Panc1 (cell line): Measurements from ENCODE around the gene UTRN. TPM values are rescaled to one million over a fixed set of nuclear protein-coding genes. Genes with fewer than 3 reads are reported as not detected.

Experiments used
- ATAC-seq: fragments of 200-7000 bp; cut with Tn5 transposase; 2 replicates; pipeline ENCODE4 v1.9.1; 2020; ENCODE audit warnings: mild to moderate bottlenecking, moderate library complexity
- BruUV-seq: library from RNA; stranded (reverse); fragments of 400-500 nt; replicated peaks from 2 replicates; lab custom pipeline; 2021; lab: Mats Ljungman, UMichigan
- CTCF ChIA-PET: fragments of 300-600 bp; sonication (Branson Sonifier 250); formaldehyde crosslinking; loops from one replicate; lab custom pipeline; 2022; ENCODE audit warnings: antibody characterized with exemption; lab: Charles Lee
- POLR2A ChIA-PET: fragments of 300-600 bp; sonication (Branson Sonifier 250); formaldehyde crosslinking; loops from one replicate; lab custom pipeline; 2022; ENCODE audit warnings: antibody characterized with exemption; lab: Charles Lee
- DNase-seq: peaks from one replicate; pipeline ENCODE4 v3.0.0-alpha.2; 2010; ENCODE audit warnings: low read depth, low spot score
- H3K27ac ChIP-seq: 2 replicates; pipeline ENCODE4 v1.5.1; 2011; ENCODE audit warnings: mild to moderate bottlenecking, low read length, inconsistent platforms
- H3K27me3 ChIP-seq: fragments of 200-500 bp; sonication (Bioruptor generic); 2 replicates; pipeline ENCODE4 v1.6.0; 2014; ENCODE audit warnings: low read length, inconsistent platforms; ENCODE audit not compliant: control insufficient read depth, insufficient read depth
- H3K36me3 ChIP-seq: fragments of 200-500 bp; sonication (Bioruptor generic); 2 replicates; pipeline ENCODE4 v1.5.1; 2014; ENCODE audit warnings: inconsistent platforms, mild to moderate bottlenecking, low read length, moderate library complexity; ENCODE audit not compliant: control insufficient read depth, insufficient read depth
- H3K4me1 ChIP-seq: 2 replicates; pipeline ENCODE4 v1.5.1; 2011; ENCODE audit warnings: inconsistent platforms, mild to moderate bottlenecking, low read length, moderate library complexity; ENCODE audit not compliant: control insufficient read depth, insufficient read depth
- H3K4me3 ChIP-seq, 2 experiments: 2 replicates each; pipeline ENCODE4 v1.5.1; 2011 to 2012; ENCODE audit warnings: low read depth in 2 of 2, low read length in 2 of 2, mild to moderate bottlenecking in 2 of 2, inconsistent platforms in 1 of 2, moderate library complexity in 1 of 2
- H3K9me3 ChIP-seq: fragments of 200-500 bp; sonication (Bioruptor generic); 2 replicates; pipeline ENCODE4 v1.5.1; 2014; ENCODE audit warnings: low read depth, mild to moderate bottlenecking, inconsistent platforms, low read length, moderate library complexity; ENCODE audit not compliant: control insufficient read depth, insufficient read depth
- POLR2AphosphoS5 ChIP-seq: IDR thresholded peaks from 2 replicates; pipeline ENCODE4 v1.6.1; 2012; ENCODE audit warnings: mild to moderate bottlenecking, low read depth, low read length, moderate library complexity
- SIN3A ChIP-seq: IDR thresholded peaks from 2 replicates; pipeline ENCODE4 v1.6.1; 2012; ENCODE audit warnings: low read depth, mild to moderate bottlenecking, low read length, moderate library complexity, borderline replicate concordance; ENCODE audit not compliant: insufficient read depth
- TCF7L2 ChIP-seq: IDR thresholded peaks from 2 replicates; pipeline ENCODE4 v1.6.1; 2011; ENCODE audit warnings: mild to moderate bottlenecking, low read depth, low read length, inconsistent platforms
- in situ Hi-C: cut with HindIII; loops from 2 replicates; pipeline ENCODE4 v1.10.0; 2016; ENCODE audit warnings: low sequenced_read_pairs, low pct_unique_long_range_greater_than_20kb
- intact Hi-C: fragments of 100-400 bp; cut with micrococcal nuclease; formaldehyde crosslinking; loops from one replicate; pipeline ENCODE4 v1.10.0; 2022; ENCODE audit not compliant: unreplicated experiment
- total RNA-seq: library from RNA; stranded (reverse); gene quantifications from one replicate; pipeline ENCODE4 v1.2.1, GENCODE V29; 2021; ENCODE audit not compliant: unreplicated experiment
- TF ChIP-seq, protein P1 (sequence below), 2 experiments: IDR thresholded peaks; 2 replicates each; pipeline ENCODE4 v1.6.1; 2011 to 2012; ENCODE audit warnings: low read depth in 2 of 2, control low read depth in 1 of 2, low read length in 1 of 2, mild to moderate bottlenecking in 1 of 2, moderate library complexity in 1 of 2; ENCODE audit not compliant: insufficient read depth in 1 of 2
- TF ChIP-seq, protein P2 (sequence below): fragments of 450-650 bp; IDR thresholded peaks from 2 replicates; pipeline ENCODE4 v1.5.1; 2017; ENCODE audit warnings: mild to moderate bottlenecking

UTRN gene
- total RNA-seq, 1 experiment from 2014 or later, result 122 TPM

DNA sequence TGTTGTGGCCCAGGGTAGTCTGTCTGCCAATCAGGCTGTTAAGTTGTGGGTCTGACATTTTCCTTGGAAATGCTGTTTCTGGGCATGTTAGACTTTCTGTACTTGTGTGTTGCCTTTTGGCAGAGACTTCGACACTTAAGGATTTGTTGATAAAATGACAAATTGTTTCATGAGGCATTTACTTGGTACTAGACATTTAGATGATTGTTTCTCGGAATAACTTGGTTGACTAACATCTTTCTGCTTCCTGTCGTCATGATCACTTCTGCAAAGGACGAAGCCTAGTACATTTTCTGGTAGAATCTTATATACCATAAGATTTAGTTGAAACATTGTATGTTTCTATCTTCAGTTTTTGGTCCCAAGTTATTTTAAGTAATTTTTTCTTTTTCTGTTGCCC is 34.1 kb downstream of the UTRN start:
- POLR2A ChIA-PET, result interaction anchor here (0.7 kb wide), 1 partner anchor 58 kb away, joined by 3 read pairs; no protein-coding TSS in a partner anchor
- TF ChIP-seq SIN3A (no peak), POLR2AphosphoS5 (no peak), TCF7L2 (no peak)
- TF ChIP-seq, protein P1, sequence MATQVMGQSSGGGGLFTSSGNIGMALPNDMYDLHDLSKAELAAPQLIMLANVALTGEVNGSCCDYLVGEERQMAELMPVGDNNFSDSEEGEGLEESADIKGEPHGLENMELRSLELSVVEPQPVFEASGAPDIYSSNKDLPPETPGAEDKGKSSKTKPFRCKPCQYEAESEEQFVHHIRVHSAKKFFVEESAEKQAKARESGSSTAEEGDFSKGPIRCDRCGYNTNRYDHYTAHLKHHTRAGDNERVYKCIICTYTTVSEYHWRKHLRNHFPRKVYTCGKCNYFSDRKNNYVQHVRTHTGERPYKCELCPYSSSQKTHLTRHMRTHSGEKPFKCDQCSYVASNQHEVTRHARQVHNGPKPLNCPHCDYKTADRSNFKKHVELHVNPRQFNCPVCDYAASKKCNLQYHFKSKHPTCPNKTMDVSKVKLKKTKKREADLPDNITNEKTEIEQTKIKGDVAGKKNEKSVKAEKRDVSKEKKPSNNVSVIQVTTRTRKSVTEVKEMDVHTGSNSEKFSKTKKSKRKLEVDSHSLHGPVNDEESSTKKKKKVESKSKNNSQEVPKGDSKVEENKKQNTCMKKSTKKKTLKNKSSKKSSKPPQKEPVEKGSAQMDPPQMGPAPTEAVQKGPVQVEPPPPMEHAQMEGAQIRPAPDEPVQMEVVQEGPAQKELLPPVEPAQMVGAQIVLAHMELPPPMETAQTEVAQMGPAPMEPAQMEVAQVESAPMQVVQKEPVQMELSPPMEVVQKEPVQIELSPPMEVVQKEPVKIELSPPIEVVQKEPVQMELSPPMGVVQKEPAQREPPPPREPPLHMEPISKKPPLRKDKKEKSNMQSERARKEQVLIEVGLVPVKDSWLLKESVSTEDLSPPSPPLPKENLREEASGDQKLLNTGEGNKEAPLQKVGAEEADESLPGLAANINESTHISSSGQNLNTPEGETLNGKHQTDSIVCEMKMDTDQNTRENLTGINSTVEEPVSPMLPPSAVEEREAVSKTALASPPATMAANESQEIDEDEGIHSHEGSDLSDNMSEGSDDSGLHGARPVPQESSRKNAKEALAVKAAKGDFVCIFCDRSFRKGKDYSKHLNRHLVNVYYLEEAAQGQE (IDR thresholded peaks at IDR 0.05; ENCODE audit: insufficient read depth in 1 of 2, low read depth in 2 of 2, low read length in 1 of 2), result no peak
- TF ChIP-seq, protein P2, sequence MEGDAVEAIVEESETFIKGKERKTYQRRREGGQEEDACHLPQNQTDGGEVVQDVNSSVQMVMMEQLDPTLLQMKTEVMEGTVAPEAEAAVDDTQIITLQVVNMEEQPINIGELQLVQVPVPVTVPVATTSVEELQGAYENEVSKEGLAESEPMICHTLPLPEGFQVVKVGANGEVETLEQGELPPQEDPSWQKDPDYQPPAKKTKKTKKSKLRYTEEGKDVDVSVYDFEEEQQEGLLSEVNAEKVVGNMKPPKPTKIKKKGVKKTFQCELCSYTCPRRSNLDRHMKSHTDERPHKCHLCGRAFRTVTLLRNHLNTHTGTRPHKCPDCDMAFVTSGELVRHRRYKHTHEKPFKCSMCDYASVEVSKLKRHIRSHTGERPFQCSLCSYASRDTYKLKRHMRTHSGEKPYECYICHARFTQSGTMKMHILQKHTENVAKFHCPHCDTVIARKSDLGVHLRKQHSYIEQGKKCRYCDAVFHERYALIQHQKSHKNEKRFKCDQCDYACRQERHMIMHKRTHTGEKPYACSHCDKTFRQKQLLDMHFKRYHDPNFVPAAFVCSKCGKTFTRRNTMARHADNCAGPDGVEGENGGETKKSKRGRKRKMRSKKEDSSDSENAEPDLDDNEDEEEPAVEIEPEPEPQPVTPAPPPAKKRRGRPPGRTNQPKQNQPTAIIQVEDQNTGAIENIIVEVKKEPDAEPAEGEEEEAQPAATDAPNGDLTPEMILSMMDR, result no peak
- Histone ChIP-seq H3K4me3 (no peak overlapping the region), H3K27ac (no peak overlapping the region), H3K4me1 (peaks cover 25% of the 10 kb centered on the region), H3K36me3 (no peaks in the 10 kb centered on the region), H3K9me3 (no peaks in the 10 kb centered on the region), H3K27me3 (no peaks in the 10 kb centered on the region)
- BruUV-seq, result no TSS peak
- intact Hi-C loops, result no loop called here
- DNase-seq (no peak), ATAC-seq (no peak)
- CTCF ChIA-PET, result no interaction called here
- in situ Hi-C loops, result no loop called here

DNA sequence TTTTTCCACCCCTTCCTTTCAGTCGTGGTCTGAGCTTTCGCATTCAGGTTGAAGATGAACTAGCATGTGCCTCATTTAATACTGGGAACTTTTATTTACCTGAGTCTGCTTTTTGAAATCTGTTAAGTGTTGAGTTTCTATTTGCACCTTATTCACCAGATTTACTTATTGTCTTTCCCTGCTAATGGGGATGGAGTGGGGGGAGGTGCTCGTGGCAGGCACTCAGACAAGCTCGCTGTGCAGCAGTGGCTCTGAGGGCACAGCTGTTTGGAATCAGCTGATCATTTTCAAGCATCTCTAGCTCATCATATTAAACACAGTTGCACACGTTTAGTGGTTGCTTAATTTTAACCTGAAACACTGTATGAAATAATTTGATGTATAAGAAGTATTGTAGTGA is 35.6 kb downstream of the UTRN start:
- H3K4me1 ChIP-seq, result peaks cover 18% of the 10 kb centered on the region
- TF ChIP-seq, protein P1 (IDR thresholded peaks at IDR 0.05; ENCODE audit: insufficient read depth in 1 of 2, low read depth in 2 of 2, low read length in 1 of 2), result no peak
- TF ChIP-seq, protein P2, result no peak
- no peak for TF ChIP-seq SIN3A
- no peak for TF ChIP-seq POLR2AphosphoS5
- TF ChIP-seq TCF7L2, result no peak
- H3K4me3 ChIP-seq, result no peak overlapping the region
- ChIA-PET POLR2A (no interaction called here), CTCF (no interaction called here)
- no peak for DNase-seq
- no peak for ATAC-seq
- intact Hi-C loops (no loop called here), in situ Hi-C loops (no loop called here)
- H3K9me3 ChIP-seq, result no peaks in the 10 kb centered on the region
- H3K27me3 ChIP-seq, result no peaks in the 10 kb centered on the region
- no TSS peak for BruUV-seq
- no peaks in the 10 kb centered on the region for H3K36me3 ChIP-seq
- H3K27ac ChIP-seq, result no peak overlapping the region
